22Rv1 (cell line): ENCODE measurements around the gene MTREX.

Source experiments
- H3K27ac ChIP-seq: fragments of 450-650 bp; 2 replicates; pipeline ENCODE4 v1.5.1; 2017
- ZFX ChIP-seq: fragments of 450-650 bp; IDR thresholded peaks from 2 replicates; pipeline ENCODE4 v1.6.1; 2017; ENCODE audit warnings: antibody characterized with exemption, borderline replicate concordance
- TF ChIP-seq, protein P1 (sequence below): fragments of 450-650 bp; IDR thresholded peaks from 2 replicates; pipeline ENCODE4 v1.5.1; 2017; ENCODE audit warnings: mild to moderate bottlenecking

Gene MTREX

DNA sequence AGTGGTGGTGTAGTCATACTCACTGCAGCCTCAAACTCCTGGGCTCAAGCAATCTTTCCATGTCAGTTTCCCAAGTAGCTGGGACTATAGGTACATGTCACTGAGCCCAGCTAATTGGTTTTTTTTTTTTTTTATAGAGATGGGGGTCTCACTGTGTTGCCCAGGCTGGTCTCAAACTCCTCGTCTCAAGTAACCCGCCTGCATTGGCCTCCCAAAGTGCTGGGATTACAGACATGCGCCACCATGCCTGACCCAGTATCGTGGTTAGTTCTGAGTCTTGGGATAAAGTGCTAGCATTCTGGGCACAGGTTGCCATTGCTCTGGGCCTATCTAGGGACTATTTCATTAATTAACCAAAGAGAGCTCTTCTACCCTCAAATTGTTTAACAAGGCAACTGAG is 118.7 kb downstream of the MTREX start:
- 0 out of 2 replicates have a peak overlapping the region, but pooled peaks have one; percentile 17 for H3K27ac ChIP-seq
- TF ChIP-seq ZFX, result no peak
- TF ChIP-seq, protein P1, sequence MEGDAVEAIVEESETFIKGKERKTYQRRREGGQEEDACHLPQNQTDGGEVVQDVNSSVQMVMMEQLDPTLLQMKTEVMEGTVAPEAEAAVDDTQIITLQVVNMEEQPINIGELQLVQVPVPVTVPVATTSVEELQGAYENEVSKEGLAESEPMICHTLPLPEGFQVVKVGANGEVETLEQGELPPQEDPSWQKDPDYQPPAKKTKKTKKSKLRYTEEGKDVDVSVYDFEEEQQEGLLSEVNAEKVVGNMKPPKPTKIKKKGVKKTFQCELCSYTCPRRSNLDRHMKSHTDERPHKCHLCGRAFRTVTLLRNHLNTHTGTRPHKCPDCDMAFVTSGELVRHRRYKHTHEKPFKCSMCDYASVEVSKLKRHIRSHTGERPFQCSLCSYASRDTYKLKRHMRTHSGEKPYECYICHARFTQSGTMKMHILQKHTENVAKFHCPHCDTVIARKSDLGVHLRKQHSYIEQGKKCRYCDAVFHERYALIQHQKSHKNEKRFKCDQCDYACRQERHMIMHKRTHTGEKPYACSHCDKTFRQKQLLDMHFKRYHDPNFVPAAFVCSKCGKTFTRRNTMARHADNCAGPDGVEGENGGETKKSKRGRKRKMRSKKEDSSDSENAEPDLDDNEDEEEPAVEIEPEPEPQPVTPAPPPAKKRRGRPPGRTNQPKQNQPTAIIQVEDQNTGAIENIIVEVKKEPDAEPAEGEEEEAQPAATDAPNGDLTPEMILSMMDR, result no peak

DNA sequence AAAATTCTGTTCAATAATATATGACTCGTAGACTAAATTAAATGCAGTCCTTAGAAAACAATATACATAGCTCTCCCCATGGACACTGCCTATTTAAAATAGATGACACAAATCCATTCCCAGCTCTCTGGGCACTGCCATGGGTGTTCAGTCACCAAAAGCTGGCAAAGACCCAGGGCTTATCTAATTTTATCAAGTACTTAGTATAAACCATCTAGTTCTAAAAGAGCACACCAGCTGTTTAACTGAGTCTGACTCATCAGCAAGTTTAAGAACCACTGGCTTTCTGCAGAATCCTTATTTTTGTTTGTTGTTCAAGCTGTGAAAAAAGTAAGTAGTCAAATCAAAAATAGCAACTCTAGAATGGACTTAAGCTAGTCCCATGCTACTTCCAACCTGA is 119.4 kb downstream of the MTREX start:
- peak overlapping the region; percentile 17; the same call in 1 of the 2 replicates for H3K27ac ChIP-seq
- TF ChIP-seq ZFX, result no peak
- TF ChIP-seq, protein P1, result no peak

DNA sequence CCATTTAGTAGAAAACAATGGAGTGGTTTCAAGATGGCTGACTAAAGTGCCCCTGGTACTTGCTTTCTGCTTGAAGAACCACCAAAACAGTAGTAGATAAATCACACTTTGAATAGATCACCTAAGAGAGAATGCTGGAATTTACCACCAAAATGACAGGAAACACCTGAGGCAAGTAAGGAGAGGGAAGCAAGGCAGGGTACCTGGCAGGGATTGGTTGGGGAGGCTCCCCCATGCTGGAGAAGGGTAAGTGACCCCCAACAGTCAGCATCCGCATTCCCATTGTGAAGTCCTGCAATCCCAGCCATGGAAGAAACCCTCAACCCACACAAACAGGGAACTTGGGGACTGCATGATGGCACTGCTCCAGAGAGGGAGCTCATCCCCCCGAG is 121.4 kb downstream of the MTREX start:
- no peak for TF ChIP-seq ZFX
- TF ChIP-seq, protein P1, result no peak
- H3K27ac ChIP-seq, result no peak overlapping the region

- TF ChIP-seq, protein P1, result no peak
- no peak for TF ChIP-seq ZFX
- no peak overlapping the region for H3K27ac ChIP-seq
Observed at GRCh38 chr5:55429613-55430253, 121.9 kb downstream of the MTREX start.

- TF ChIP-seq, protein P1, result no peak
- no peak for TF ChIP-seq ZFX
- no peak overlapping the region for H3K27ac ChIP-seq
Observed at GRCh38 chr5:55432549-55432948, 124.8 kb downstream of the MTREX start.

GRCh38 chr5:55437452-55437851 is 129.7 kb downstream of the MTREX start:
- TF ChIP-seq, protein P1, result no peak
- no peak for TF ChIP-seq ZFX
- peak overlapping the region; percentile 59 for H3K27ac ChIP-seq

GRCh38 chr5:55437859-55438206 is 130.0 kb downstream of the MTREX start:
- no peak for TF ChIP-seq ZFX
- TF ChIP-seq, protein P1, result no peak
- peak overlapping the region; percentile 59 for H3K27ac ChIP-seq
